Ishikawa (cell line): Measurements from ENCODE around the gene ARL14EPL.

Source experiments
- EGR1 ChIP-seq: IDR thresholded peaks from 2 replicates; pipeline ENCODE4 v1.6.1; 2012
- FOXM1 ChIP-seq: IDR thresholded peaks from 2 replicates; pipeline ENCODE4 v1.6.1; 2012; ENCODE audit warnings: low read depth, borderline replicate concordance
- MAX ChIP-seq: IDR thresholded peaks from 2 replicates; pipeline ENCODE4 v1.6.1; 2012
- NFIC ChIP-seq: IDR thresholded peaks from 2 replicates; pipeline ENCODE4 v1.6.1; 2012
- RAD21 ChIP-seq: IDR thresholded peaks from 2 replicates; pipeline ENCODE4 v1.6.1; 2012; ENCODE audit warnings: low read depth
- TCF12 ChIP-seq: IDR thresholded peaks from 2 replicates; pipeline ENCODE4 v1.6.1; 2012; ENCODE audit warnings: low read depth
- TEAD4 ChIP-seq: IDR thresholded peaks from 2 replicates; pipeline ENCODE4 v1.6.1; 2012

The ARL14EPL gene

DNA sequence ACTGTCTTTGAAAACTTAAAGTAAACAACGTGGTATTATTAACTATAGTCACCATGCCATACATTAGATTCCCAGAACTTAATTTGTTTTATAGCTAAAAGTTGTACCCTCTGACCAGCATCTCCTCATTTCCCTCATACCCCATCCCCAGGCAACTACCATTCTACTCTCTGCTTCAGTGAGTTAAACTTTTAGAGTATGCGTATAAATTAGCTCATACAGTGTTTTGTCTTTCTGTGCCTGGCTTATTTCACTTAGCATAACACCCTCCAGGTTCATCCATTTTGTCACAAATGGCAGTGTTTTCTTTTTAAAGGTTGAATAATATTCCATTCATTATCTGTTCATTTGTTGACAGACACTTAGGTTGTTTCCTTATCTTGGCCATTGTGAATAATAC, 66.7 kb downstream of the ARL14EPL start:
- TF ChIP-seq EGR1 (no peak), TEAD4 (no peak), RAD21 (no peak), TCF12 (no peak), MAX (no peak), NFIC (no peak), FOXM1 (no peak)
